Measurements from ENCODE around the gene CRYBB1. TPM values are rescaled to one million over a fixed set of nuclear protein-coding genes. Genes with fewer than 3 reads are reported as not detected.

The CRYBB1 gene
- total RNA-seq (2022; extraction: Qiagen RNA extraction) = not detected in 5 replicates

DNA sequence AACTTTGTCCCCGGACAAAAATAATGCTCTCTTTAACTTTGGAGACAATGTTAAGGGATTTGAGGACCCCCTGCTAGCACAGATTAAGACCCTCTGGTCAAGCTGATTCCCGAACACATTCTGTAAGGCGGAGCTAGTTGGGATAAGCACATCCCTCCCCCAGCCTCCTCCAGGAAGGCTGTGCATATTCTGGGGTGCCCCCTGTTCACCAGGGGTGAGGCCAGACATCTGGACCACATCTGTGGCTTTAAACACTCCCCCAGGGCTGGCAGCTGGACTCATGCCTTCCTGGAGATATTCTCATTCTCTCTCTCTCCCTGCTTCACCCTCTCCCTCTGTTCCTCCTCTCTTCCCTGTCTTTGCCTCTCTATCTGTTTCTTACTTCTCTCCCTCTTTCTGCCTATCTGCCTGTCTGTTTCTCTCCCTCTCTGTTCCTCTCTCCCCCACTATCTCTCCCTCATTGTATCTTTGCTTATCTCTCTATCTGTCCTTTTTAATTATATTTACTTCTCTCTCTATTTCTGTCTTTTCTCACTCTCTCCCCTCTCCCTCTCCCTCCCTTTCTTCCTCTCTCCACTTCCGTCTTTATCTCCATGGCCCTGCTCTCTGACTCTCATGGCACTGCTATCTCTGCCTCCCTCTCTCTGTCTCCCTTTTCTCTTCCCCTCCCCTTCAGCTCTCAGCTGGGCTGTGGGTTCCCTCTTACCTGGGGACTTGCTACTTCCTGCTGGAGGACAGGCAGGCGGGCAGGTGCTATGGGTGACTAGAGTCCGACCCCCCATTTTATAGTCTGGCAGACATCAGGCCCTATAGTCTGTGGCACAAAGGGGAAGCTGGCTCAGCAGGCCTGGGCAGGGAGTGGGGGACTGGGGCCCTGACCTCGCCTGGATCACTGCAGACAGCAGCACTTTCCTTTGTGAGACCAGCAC lies at the start of gene CRYBB1:
TSS of gene CRYBB1 (minus strand) at position 757 of the 929 bp plus-strand sequence. CDS start 1,708 bp downstream, outside the sequence.

DNA sequence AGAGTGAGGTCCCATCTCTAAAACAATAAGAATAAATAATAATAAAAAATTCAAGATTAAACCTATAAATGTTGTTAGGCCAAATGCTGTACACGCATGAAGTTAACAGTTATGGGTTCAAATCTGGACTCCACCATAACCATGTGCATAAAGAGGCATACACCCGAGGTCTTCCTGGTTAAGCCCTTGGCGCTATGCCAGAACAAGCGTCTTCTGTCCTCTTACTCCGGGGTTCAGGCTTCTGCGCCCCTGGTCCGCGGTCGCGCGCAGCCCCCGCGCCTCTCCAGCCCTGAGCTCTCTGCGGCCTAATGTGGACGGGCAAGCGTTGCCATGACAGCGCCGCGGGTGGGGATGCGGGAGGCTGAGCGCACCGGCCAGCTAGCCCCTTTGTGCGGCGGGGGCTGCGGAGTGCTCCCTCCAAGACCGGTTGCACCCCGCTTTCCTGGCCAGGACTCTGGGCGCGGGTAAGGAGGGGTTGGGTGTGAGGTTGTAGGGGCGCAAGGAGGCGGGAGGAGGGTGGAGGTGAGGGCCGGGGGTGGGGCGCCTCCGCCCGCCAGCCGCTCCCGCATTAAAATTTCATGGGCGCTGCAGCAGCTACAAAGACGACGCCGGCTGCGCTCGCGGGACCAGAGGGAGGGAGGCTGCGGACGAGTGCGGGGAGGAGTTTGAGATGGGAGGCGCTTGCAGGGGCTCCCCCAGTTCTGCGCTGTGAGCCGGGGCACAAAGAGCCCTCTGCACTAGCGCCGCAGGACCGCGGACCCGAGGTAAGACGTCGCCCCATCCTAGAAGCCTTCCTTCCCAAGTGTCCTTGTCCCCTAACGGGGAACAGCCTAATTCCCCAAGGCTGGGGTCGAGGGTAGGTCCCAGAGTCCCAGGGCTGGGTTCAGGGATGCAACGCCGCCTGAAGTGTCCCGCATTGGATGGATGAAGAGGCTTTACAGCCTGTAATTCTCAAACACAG lies 39.3 kb upstream of the CRYBB1 start, which contains the start of gene MIAT:
TSS of gene MIAT (plus strand) at position 698 of the 961 bp plus-strand sequence.

DNA sequence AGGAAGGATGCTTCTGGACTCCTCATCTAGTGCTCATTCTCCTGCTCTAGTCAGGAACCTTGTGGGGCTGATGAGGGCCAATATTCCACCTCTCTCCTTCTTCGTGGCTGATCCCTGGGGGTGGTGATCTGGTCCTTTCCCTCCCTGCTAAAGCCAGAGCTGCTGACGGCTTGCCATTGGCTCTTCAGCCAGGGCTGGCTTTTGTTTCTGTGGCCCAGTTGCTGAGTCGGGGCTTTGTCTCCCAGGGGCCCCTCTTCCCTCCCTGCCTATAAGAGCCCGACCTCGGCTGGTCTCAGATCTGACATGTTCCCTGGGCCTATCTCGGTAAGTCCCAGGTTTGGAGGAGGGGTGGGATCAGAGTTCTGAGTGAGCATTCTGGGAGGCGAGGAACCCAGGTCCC lies 3.8 kb upstream of the CRYBB1 start, which contains the start of gene CRYBA4:
TSS of gene CRYBA4 (plus strand) at position 301 of the 400 bp plus-strand sequence. CDS start 634 bp downstream, outside the sequence.

DNA sequence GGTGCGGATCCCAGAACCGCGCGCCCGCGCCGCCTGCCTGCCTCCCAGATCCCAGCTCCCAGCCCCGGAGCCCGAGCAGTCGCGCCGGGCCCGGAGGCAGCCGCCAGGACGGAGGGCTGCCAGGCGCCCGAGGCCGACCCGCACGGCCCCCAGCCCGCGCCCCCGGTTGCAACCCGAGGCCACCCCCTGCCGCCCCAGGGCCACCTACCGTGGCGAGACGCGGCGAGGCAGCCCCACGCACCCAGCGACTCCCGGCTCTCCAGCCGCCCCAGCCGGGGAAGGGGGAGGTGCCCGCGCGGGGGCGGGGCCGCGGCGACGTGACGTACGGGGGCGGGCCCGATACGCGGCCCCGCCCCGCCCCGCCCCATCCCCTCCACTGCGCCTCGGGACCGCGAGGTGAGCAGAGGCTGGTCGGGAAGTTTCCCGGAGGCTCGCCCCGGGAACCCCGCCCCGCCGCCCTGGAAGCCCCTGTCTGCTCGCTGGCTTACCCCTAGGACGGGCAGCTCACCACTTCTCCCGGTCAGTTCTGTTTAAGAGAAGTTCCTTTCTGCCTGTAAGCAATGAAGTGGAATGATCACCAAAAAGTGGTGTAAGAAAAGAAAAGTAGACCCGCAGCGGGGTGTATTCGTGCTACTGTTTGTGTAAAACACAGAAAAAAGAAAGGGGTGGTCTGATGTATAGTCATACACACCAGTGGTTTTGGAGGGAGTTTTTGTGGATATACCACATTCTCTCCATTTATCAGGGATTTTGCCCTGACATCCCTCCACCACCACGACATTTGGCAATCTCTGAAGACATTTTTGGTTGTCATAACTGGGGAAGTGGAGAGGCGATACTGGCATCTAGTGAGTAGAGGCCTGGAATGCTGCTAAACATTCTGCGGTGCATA lies 27.7 kb downstream of the CRYBB1 start, which contains the start of gene TPST2:
TSS of gene TPST2 (minus strand) at position 288 of the 892 bp plus-strand sequence. CDS start 48,502 bp downstream, outside the sequence.

Other genes with a start within 250 kb of the CRYBB1 start
- gene ASPHD2, start 188.8 kb downstream of the CRYBB1 start, total RNA-seq (2022; extraction: Qiagen RNA extraction) = 1.5 to 2.0 TPM (median 1.7 TPM) in 5 replicates
- 14.1 to 17.4 TPM (median 16.0 TPM) in 5 replicates for gene HPS4, start 134.2 kb downstream of the CRYBB1 start, total RNA-seq (2022; extraction: Qiagen RNA extraction)
- gene SRRD, start 134.2 kb downstream of the CRYBB1 start, total RNA-seq (2022; extraction: Qiagen RNA extraction) = 15.7 to 23.9 TPM (median 19.4 TPM) in 5 replicates
- 20.2 to 26.4 TPM (median 25.5 TPM) in 5 replicates for gene TFIP11, start 105.6 kb downstream of the CRYBB1 start, total RNA-seq (2022; extraction: Qiagen RNA extraction)
- 7.7 to 9.5 TPM (median 8.2 TPM) in 5 replicates for gene TPST2, start 27.9 kb downstream of the CRYBB1 start, total RNA-seq (2022; extraction: Qiagen RNA extraction)
- not detected in 5 replicates for gene CRYBA4, start 3.9 kb upstream of the CRYBB1 start, total RNA-seq (2022; extraction: Qiagen RNA extraction)
- gene MIAT, start 39.6 kb upstream of the CRYBB1 start, total RNA-seq (2022; extraction: Qiagen RNA extraction) = 0.11 to 0.38 TPM (median 0.25 TPM) in 5 replicates

All from A549 treated with dexamethasone at 1 μM for 4 hours (cell line).